KMS-11 (cell line): Measurements from ENCODE around the gene KCNQ4.

Experiments used
- H2AFZ ChIP-seq: fragments of 200-600 bp; sonication (generic); 2 replicates; pipeline ENCODE4 v1.6.1; 2016; ENCODE audit warnings: antibody characterized with exemption, mixed run types, low read depth
- H3K27ac ChIP-seq: fragments of 200-600 bp; sonication (generic); 2 replicates; pipeline ENCODE4 v1.6.1; 2016; ENCODE audit warnings: mild to moderate bottlenecking, mixed run types
- H3K27me3 ChIP-seq: fragments of 200-600 bp; sonication (generic); 2 replicates; pipeline ENCODE4 v1.6.1; 2017; ENCODE audit warnings: mild to moderate bottlenecking, low read depth, mixed run types, moderate library complexity; ENCODE audit not compliant: insufficient read depth
- H3K36me3 ChIP-seq: fragments of 200-600 bp; sonication (generic); 2 replicates; pipeline ENCODE4 v1.6.1; 2017; ENCODE audit warnings: mild to moderate bottlenecking, mixed run types; ENCODE audit not compliant: insufficient read depth
- H3K4me1 ChIP-seq: fragments of 200-600 bp; sonication (generic); 2 replicates; pipeline ENCODE4 v1.6.1; 2016; ENCODE audit warnings: mild to moderate bottlenecking, low read depth, mixed run types; ENCODE audit not compliant: poor library complexity, severe bottlenecking
- H3K4me2 ChIP-seq: fragments of 200-600 bp; sonication (generic); 2 replicates; pipeline ENCODE4 v1.7.0; 2016; ENCODE audit warnings: mild to moderate bottlenecking, mixed run types
- H3K4me3 ChIP-seq: fragments of 200-600 bp; sonication (generic); IDR thresholded peaks from 2 replicates; pipeline ENCODE4 v1.6.1; 2017; ENCODE audit warnings: low read depth, low read length, mixed read lengths; ENCODE audit not compliant: insufficient read depth
- H3K79me2 ChIP-seq: fragments of 200-600 bp; sonication (generic); 2 replicates; pipeline ENCODE4 v1.6.1; 2016; ENCODE audit warnings: low read depth, mixed run types; ENCODE audit not compliant: insufficient read depth
- H3K9ac ChIP-seq: fragments of 200-600 bp; sonication (generic); 2 replicates; pipeline ENCODE4 v1.6.1; 2016; ENCODE audit warnings: mild to moderate bottlenecking, mixed run types
- H4K20me1 ChIP-seq: fragments of 200-600 bp; sonication (generic); 2 replicates; pipeline ENCODE4 v1.6.1; 2016; ENCODE audit warnings: mild to moderate bottlenecking, mixed run types; ENCODE audit not compliant: insufficient read depth
- TF ChIP-seq, protein P1 (sequence below): fragments of 200-600 bp; sonication (generic); conservative IDR thresholded peaks from 2 replicates; pipeline ENCODE4 v1.6.1; 2017; ENCODE audit warnings: low read depth, mild to moderate bottlenecking, antibody characterized with exemption, low read length, moderate library complexity, mixed read lengths

Gene KCNQ4

DNA sequence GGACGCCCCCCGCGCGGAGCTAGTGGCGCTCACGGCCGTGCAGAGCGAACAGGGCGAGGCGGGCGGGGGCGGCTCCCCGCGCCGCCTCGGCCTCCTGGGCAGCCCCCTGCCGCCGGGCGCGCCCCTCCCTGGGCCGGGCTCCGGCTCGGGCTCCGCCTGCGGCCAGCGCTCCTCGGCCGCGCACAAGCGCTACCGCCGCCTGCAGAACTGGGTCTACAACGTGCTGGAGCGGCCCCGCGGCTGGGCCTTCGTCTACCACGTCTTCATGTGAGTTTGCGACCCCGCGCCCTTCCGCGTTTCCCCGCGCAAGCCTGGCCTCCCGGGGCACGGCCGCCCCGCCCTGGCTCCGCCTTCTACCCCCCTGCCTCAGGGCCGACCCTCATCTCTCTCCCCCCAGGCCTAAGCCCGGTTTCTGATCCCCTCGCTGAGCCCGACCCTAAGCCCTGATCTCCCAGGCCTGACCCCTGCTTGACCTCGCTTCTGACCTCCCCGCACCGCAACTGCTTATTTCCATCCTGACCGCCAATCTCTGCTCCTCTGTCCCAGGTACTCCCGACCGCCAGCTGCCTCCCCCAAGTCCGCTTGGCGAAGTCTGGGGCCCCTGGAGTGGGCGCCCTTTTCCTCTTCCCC is 669 bp downstream of the KCNQ4 start:
- Histone ChIP-seq H3K4me1 (no peaks in the 10 kb centered on the region), H3K4me3 (no peak overlapping the region), H4K20me1 (no peaks in the 10 kb centered on the region), H3K36me3 (no peaks in the 10 kb centered on the region), H3K4me2 (no peak overlapping the region), H3K27ac (no peak overlapping the region), H3K27me3 (no peaks in the 10 kb centered on the region), H2AFZ (no peak overlapping the region), H3K79me2 (no peaks in the 10 kb centered on the region), H3K9ac (no peak overlapping the region)
- TF ChIP-seq, protein P1, sequence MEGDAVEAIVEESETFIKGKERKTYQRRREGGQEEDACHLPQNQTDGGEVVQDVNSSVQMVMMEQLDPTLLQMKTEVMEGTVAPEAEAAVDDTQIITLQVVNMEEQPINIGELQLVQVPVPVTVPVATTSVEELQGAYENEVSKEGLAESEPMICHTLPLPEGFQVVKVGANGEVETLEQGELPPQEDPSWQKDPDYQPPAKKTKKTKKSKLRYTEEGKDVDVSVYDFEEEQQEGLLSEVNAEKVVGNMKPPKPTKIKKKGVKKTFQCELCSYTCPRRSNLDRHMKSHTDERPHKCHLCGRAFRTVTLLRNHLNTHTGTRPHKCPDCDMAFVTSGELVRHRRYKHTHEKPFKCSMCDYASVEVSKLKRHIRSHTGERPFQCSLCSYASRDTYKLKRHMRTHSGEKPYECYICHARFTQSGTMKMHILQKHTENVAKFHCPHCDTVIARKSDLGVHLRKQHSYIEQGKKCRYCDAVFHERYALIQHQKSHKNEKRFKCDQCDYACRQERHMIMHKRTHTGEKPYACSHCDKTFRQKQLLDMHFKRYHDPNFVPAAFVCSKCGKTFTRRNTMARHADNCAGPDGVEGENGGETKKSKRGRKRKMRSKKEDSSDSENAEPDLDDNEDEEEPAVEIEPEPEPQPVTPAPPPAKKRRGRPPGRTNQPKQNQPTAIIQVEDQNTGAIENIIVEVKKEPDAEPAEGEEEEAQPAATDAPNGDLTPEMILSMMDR = no peak

GRCh38 chr1:40784771-40785151 is 1.2 kb downstream of the KCNQ4 start:
- no peak overlapping the region for H3K27ac ChIP-seq
- no peaks in the 10 kb centered on the region for H3K4me1 ChIP-seq
- H3K36me3 ChIP-seq = no peaks in the 10 kb centered on the region
- H3K79me2 ChIP-seq = no peaks in the 10 kb centered on the region
- no peak overlapping the region for H3K4me2 ChIP-seq
- no peak overlapping the region for H3K9ac ChIP-seq
- TF ChIP-seq, protein P1 = no peak
- no peaks in the 10 kb centered on the region for H4K20me1 ChIP-seq
- H3K4me3 ChIP-seq = no peak overlapping the region
- no peak overlapping the region for H2AFZ ChIP-seq
- no peaks in the 10 kb centered on the region for H3K27me3 ChIP-seq

DNA sequence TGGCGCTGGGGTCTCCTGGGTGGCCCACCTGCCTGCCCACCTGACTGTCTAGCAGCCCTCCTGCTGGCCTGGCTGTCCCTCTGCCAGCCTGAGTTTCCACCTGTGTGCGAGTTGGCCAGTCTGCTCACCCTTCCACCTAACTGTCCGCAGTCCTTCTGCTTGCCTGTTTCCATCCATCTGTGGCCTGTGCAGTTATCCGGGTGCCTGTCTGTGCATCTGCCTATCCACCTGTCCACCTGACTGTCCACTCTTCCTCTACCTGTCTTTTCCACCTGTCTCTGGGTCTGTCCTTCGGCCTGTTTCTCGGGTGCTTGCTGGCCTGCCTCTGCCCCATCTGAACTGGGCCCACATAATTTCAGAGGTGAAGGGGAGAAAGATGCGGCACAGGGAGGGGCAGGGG is 1.9 kb downstream of the KCNQ4 start:
- H3K36me3 ChIP-seq = no peaks in the 10 kb centered on the region
- TF ChIP-seq, protein P1 = no peak
- no peaks in the 10 kb centered on the region for H3K79me2 ChIP-seq
- H3K4me3 ChIP-seq = no peak overlapping the region
- H3K9ac ChIP-seq = no peak overlapping the region
- no peak overlapping the region for H2AFZ ChIP-seq
- H3K4me1 ChIP-seq = no peaks in the 10 kb centered on the region
- no peaks in the 10 kb centered on the region for H4K20me1 ChIP-seq
- no peaks in the 10 kb centered on the region for H3K27me3 ChIP-seq
- H3K4me2 ChIP-seq = no peak overlapping the region
- H3K27ac ChIP-seq = no peak overlapping the region

DNA sequence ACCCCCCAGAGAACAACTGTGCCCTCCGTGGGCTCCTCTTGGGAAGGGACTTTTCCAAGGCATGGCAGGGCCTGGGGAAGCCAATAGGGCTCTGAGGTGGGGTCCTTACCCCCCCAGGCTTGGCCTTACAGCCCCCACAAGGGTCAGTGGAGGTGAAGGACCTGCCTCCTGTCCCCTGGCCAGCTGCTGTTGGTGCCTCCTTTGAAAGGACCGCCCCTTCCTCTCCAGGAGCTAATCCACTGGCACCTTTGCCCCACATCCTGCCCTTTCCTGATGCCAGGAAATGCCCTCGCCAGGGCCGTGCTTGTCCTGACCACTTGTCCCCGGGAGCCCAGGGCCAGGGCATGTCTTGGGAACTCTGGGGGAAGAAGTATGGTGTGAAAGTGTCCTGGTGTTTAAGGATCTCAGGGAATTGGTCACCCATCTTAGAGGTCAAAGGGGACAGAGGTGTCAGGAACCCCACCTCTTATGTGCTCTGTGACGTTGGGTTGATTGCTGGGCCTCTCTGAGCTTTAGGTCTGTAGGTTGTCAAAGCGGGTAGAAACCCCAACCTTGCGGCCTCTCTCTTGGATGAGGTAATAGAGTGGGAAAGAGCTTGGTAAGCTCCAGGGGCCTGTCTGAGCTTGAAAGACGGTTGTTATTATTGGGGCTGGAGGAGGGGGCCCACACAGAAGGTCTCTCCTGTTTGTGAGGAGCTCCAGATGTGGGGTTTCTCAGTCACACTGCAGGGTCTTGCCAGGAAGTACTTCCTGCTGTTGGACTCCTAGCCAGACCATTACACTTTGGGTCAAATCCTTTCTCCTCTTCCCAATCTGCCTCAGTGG is 2.8 kb downstream of the KCNQ4 start:
- Histone ChIP-seq H3K4me2 (no peak overlapping the region), H3K27ac (no peak overlapping the region), H4K20me1 (no peaks in the 10 kb centered on the region), H2AFZ (no peak overlapping the region), H3K27me3 (no peaks in the 10 kb centered on the region), H3K79me2 (no peaks in the 10 kb centered on the region), H3K4me1 (no peaks in the 10 kb centered on the region), H3K9ac (no peak overlapping the region), H3K4me3 (no peak overlapping the region), H3K36me3 (no peaks in the 10 kb centered on the region)
- TF ChIP-seq, protein P1 = no peak
